HG03354 (cell line): ENCODE data around the gene GYG1.
A peak's percentile ranks its signal among the peaks of the same experiment; 100 is the strongest.

Experiments
- ATAC-seq: cut with Tn5 transposase; IDR thresholded peaks from one replicate; pipeline ENCODE4 v1.9.1; 2021; ENCODE audit warnings: mild to moderate bottlenecking; ENCODE audit not compliant: unreplicated experiment, poor library complexity, severe bottlenecking

Gene GYG1

GRCh38 chr3:149013726-149014125 is 22.4 kb downstream of the GYG1 start:
- no peak for ATAC-seq

- ATAC-seq, result no peak
These were observed 24.1 kb downstream of the GYG1 start for GRCh38 chr3:149015393-149015792.

DNA sequence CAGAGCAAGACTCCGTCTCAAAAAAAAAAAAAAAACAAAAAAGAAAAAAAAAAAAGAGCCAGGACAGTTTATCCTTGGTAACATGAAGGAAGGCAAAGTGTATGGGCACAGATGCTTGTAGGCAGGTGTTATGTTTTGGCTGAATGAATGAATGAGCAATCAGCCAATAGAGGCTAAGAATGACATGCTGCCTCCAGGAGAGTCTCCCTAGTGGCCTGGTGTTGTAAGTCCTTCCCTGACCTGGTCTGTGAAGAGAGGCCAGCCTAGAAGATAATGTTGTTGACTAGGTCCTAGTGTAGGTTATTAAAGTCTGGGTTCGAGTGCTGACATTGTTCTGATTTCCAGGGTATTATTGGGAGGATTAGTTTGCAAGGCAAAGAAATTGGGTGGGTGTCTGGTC is 24.9 kb downstream of the GYG1 start:
- ATAC-seq, result no peak

DNA sequence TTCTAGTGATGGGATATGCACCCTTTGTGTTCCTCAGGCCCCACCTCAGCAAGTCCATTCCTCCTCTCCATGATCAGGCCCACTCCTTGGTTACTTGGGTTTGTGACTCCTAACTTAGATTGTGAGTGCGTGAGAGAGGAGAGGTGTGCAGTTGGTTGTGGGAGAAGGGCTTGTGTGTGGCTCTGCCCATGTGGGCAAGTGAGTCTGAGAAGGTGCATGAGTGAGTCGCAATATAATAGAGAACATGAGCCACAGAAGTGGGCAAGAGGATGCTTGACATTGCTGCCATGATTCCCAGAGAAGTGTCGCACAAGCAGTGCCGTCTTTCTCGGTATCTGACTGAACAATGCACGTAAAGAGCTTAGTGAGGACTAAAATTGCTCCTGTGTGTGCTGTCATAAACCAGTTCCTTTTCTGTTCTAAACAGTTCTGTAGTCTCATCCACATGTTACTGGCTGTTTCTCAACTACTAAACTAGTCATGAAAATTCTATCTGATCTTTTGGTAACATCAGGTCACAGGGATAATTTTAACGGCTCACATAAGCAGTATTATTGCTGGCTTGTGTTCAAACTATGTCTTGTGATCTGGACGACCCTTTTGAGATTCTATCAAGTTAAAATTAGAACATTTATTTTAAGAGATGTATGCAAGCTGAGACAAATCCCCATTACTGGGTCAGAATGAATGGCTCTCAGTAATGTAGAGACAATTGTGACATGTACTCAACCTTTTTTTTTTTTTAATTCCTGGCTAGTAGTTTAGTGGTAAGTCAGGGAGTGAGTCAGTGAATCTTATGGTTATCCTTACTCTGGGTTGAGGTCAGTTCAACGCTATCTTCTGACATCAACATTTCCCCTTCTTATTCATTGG is 25.6 kb downstream of the GYG1 start:
- ATAC-seq, result no peak

DNA sequence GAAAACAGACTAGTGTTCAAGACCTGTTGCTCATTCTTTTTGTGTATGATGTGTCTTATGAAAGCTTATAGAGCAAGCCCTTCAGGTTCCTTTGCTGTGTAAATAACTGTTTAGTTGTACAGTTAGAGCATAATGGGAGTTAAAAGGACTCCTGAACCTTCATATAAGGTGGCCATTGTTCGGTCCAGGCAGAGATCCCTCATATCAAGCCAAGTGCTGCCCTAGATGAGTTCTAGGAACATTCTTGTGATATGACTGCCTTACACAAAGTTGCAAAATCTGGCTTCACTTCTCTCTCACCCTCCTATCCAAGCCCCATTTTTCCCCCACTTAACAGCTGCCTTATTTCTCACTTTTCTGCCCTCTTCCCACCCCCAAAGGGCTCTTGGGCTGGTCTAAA is 26.9 kb downstream of the GYG1 start:
- ATAC-seq, result no peak

DNA sequence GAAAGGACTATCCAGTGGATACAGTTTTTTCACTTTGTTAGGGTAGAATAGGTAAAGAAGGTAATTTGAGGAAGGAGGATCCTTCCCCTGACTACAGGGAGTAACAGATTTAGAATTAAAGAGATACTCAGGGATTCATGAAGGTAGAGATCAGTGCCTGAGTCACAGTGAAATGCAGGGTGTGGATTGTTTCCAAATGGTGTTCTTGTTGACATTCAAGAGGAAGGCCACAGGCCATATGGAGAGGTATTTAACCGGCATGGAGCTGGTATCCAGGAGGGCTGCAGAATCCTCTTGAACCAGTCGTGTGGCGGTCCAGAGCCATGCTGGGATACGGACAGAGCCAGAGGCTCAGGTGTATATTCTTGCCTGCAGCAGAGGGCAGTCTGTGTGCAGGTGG is 28.2 kb downstream of the GYG1 start:
- ATAC-seq, result no peak

DNA sequence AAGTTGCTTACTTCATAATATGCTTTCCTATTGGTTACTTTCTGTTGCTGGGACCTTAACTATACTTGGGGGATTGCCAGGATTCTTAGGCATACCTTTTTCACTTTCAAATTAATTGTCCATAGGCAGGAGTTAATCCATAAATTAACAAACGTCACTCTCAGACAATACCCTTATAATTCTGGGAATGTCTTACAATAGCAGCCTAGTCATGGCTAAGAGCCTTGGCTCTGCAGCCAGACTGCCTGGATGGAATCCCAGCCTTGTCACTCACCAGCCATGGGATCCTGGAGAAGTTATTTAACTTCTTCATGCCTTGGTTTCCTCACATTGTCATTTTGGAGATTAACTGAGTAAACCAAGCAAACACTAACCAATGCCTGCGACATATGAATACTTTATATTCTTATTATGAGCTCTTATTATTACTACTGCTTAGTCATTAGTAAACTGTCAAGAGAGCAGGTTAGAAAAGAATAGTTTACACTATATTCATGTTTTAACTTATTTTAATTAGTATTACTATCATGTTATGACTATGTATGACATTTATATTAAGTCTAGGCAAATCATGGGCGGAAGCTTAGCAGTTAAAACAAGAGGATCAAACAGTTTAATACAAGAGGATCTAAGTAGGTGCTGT is 29.0 kb downstream of the GYG1 start:
- ATAC-seq, result no peak

DNA sequence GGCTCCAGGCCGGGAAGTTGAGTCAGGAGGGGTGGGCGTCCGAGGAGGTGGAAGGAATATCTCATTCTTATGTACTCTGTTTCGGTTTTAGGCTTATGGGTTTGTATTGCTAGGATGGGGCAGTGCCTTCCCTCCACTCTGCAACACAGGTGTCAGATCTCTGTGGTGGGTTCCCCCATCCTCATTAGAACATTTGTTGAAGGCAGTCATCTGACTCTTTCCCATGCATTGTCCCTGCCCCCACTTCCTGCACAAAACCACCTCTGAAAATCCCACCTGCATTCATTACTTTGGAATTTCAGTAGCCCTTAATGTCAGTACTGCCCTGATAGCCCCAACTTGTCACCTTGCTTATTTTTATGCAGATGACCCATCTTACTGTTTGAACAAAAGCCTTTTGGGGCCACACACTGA is 29.5 kb downstream of the GYG1 start:
- no peak for ATAC-seq

GRCh38 chr3:149021830-149022229 is 30.5 kb downstream of the GYG1 start:
- ATAC-seq, result no peak

DNA sequence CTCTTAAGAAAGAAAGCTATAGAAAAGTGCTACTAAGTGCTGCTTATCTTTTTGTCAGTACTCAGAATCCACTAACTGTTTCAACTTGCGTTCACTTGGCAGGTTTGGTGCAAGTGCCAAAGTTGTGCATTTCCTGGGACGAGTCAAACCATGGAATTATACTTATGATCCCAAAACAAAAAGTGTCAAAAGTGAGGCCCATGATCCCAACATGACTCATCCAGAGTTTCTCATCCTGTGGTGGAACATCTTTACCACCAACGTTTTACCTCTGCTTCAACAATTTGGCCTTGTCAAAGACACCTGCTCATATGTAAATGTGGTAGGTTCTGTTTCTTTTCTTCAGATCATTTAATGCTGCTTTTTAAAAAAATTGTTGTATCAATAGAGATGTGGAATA is 32.6 kb downstream of the GYG1 start:
- no peak for ATAC-seq

- no peak for ATAC-seq
These were observed 35.4 kb downstream of the GYG1 start for GRCh38 chr3:149026718-149027117.

GRCh38 chr3:149031096-149031495 is 39.8 kb downstream of the GYG1 start:
- ATAC-seq, result no peak

DNA sequence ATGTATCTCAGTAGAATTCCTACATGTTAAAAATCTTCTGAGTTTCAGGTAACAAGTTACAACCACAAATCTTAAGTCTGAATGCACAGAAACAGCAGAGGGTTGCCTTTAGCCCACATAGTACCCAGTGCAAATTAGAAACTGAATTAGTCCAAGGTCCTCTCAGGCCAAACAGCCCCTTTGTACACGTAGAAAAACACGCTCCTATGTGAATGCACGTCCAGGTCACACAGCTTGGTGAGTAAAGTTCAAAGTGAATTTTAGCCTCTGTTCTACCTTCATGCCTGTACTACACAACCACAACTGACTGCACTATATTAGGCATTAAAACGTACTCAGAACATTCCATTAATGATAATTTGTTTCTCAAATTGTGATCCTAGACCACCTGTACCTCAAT is 46.3 kb downstream of the GYG1 start:
- no peak for ATAC-seq

GRCh38 chr3:149038322-149038721 is 47.0 kb downstream of the GYG1 start:
- ATAC-seq, result no peak

DNA sequence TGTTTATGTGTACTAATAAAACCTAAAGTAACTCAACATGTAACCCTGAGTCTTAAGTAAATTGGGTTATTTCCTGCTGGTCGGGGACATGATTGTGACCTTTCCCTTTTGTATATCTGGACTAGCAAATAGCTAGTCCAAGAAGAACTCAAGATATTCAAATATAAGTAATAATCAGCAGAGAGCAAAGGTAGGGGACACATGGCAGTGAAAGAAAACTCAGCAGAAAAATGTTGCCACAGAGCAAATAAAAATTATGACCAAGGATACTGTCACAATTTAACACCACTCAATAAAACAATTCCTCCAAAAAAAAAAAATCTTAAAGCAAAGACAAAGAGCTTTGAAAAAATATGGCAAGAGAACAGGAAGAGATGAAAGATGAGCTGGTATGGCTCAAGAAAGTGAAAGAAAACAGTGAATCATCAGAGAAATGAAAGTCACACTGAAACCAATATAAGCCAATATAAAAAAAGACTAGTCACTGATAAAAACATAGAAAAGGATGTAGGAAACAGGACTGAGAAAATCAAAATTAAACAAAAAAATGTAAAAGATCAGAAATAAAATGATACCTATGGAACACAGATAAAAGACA is 51.5 kb downstream of the GYG1 start:
- peak; percentile 93 for ATAC-seq

DNA sequence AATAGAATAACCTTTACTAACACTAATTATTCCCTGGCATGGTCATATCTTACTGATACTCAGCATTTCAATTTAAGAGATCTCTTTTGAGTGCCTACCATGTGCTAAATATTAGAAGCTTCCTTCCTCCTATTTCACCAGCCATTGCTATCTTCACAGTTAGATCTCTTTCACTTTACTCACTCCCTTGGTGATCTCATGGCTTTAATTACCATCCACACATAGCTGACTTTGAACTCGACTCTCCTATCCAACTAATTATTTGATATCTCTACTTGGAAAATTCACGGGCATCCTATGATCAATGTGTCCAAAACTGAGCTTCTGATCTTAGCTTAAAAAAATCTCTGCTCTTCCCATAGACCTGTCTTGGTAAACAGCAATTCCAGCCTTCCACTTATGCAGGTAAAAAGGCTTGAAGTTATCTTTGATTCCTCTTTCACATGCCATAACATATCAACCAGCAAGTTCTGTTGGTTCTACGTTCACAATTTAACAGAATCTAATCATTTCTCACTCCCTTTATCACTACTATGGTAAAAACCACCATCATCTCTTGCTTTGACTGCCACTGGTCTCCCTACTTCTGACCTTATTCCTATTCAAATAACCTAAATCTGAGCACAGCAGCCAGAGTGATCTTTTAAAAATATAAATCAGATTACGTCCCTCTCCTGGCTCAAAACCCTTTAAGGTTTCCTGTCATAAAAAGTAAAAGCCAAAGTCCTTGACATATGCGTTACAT is 53.2 kb downstream of the GYG1 start:
- ATAC-seq, result no peak

DNA sequence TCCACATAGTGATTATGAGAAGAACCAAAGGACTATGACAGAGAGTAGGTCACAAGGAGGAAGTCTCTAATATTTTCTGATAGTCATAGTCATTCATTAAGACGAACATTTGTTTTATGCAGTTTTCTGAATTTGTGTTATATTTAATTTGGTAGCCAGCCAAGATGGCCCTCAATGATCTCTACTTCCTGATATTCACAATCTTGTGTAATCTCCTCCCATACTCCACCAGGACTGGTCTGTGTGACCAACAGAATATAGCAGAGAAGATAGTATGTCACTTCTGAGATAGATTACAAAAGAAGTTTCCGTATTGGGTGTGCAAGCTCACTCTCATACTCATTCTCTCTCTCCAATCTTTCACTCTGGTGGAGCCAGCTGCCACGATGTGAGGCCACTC is 64.2 kb downstream of the GYG1 start:
- ATAC-seq, result no peak

DNA sequence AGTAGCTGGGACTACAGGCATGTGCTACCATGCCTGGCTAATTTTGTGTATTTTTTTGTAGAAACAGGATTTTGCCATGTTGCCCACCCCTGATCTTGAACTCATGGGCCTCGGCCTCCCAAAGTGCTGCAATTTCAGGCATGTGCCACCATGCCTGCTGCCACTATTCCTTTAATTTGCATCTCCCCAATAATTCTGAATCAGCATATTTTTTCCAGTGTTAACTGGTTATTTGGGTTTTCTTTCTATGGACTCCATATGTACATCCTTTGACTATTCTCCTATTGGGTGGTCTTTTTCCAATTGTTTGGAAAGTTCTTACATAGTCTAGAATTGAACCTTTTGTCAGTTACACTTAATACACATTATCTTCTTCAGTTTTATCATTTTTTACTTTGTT is 66.9 kb downstream of the GYG1 start:
- no peak for ATAC-seq

GRCh38 chr3:149058602-149059001 is 67.3 kb downstream of the GYG1 start:
- ATAC-seq, result peak; percentile 71

DNA sequence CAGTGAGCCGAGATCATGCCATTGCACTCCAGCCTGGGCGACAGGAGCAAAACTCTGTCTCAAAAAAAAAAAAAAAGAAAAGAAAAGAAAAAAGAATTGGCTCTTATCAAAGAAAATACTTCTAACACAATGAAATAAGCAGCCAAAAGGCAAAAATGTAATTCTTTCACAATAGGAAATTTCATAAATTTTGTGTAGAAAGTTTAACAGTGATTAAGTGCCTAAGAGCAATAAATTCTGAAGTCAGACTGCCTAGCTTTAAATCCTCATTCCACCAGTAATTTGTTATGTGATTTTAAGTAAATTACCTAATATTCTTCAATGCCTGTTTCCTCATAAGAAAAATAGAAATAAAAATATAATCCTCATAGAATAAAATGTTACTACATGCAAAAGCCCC is 70.4 kb downstream of the GYG1 start:
- no peak for ATAC-seq
